GM06990 (cell line): ENCODE data around the gene PLXNB1.

ENCODE experiments used
- DNase-seq: peaks from one replicate; pipeline ENCODE4 v3.0.0-alpha.2; 2011; ENCODE audit not compliant: insufficient read length; ENCODE audit errors: extremely low read depth
- H3K27me3 ChIP-seq: replicated peaks from 2 replicates; pipeline ENCODE4 v1.6.0; 2011; ENCODE audit warnings: low read length; ENCODE audit not compliant: control insufficient read depth, insufficient read depth
- H3K36me3 ChIP-seq: 2 replicates; pipeline ENCODE4 v1.5.1; 2011; ENCODE audit warnings: low read length; ENCODE audit not compliant: control insufficient read depth, insufficient read depth
- H3K4me3 ChIP-seq: replicated peaks from 2 replicates; pipeline ENCODE4 v1.5.1; 2011; ENCODE audit warnings: low read depth, mild to moderate bottlenecking, control low read depth, low read length
- TF ChIP-seq, protein P1 (sequence below): IDR thresholded peaks from 2 replicates; pipeline ENCODE4 v1.5.1; 2011; ENCODE audit warnings: low read length, control low read depth, mild to moderate bottlenecking, inconsistent platforms; ENCODE audit not compliant: insufficient read depth, poor library complexity, severe bottlenecking

PLXNB1 gene

DNA sequence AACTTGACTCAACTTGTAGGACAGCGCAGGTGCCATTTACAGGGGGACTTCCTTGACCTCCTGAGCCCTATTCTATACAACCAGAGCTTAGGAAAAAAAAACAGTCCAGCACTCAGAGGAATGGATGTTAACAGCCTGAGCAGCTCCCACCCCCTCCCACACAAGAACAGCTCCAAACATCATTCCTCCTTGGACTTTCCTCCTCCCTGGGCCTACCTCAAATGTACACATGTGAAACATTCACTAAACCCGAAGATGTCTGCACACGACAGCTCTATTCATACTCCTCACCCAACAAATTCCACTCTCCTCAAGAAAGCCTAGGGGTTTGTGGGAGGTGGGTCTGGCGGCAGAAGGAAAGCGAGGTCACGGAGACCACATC, 16.1 kb upstream of the PLXNB1 start:
- H3K36me3 ChIP-seq, result peaks cover 12% of the 10 kb centered on the region
- H3K4me3 ChIP-seq, result peak overlapping the region; percentile 89
- H3K27me3 ChIP-seq, result no peaks in the 10 kb centered on the region
- DNase-seq, result no peak
- TF ChIP-seq, protein P1, sequence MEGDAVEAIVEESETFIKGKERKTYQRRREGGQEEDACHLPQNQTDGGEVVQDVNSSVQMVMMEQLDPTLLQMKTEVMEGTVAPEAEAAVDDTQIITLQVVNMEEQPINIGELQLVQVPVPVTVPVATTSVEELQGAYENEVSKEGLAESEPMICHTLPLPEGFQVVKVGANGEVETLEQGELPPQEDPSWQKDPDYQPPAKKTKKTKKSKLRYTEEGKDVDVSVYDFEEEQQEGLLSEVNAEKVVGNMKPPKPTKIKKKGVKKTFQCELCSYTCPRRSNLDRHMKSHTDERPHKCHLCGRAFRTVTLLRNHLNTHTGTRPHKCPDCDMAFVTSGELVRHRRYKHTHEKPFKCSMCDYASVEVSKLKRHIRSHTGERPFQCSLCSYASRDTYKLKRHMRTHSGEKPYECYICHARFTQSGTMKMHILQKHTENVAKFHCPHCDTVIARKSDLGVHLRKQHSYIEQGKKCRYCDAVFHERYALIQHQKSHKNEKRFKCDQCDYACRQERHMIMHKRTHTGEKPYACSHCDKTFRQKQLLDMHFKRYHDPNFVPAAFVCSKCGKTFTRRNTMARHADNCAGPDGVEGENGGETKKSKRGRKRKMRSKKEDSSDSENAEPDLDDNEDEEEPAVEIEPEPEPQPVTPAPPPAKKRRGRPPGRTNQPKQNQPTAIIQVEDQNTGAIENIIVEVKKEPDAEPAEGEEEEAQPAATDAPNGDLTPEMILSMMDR, result no peak

DNA sequence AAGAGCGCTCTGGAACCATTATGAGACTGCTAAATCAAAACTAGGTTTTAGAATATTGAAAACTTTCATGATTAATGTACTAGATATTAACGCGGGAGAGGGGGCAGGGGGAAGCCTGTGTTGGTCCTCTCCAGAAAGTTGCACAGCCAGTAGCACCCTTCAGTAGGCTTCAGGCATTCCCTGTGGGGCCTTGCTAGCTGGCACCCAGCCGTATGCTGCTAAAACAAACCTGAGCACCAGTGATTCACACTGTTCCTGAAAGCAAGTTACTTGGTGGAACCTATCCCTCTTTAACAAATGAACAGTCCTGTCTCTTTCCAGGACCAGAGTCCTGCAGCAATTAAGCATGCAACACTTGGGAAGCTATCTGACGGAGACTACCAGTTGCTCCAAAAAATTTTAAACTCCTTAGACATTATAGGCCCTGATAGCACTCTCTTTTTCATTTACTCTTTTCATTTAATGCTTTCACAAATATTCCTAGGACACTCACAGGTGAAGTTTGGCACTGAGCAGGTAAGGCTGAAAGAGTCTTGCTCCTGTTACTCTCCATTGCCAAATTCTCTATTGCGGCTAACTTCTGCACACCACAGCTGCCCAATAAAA, 15.5 kb upstream of the PLXNB1 start:
- TF ChIP-seq, protein P1, result no peak
- Histone ChIP-seq H3K27me3 (no peaks in the 10 kb centered on the region), H3K36me3 (peaks cover 12% of the 10 kb centered on the region), H3K4me3 (peak overlapping the region; percentile 89)
- DNase-seq, result no peak

DNA sequence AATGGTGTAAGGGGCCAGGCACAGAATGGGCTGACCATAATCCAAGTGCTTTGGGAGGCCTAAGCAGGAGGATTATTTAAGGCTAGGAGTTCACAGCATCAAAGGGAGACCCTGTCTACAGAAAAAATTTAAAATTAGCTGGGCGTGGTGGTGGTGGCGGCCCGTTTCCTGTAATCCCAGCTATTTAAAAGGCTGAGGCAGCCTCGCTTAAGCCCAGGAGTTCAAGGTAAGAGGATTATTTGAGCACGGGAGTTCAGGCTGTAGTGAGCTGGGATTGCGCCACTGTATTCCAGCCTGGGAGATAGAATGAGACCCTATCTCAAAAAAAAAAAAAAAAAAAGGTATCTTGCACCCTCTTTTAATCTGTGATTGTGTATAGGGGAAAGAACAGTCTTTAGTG, 12.1 kb upstream of the PLXNB1 start:
- Histone ChIP-seq H3K4me3 (peak overlapping the region; percentile 99), H3K36me3 (peaks cover 12% of the 10 kb centered on the region), H3K27me3 (no peaks in the 10 kb centered on the region)
- no peak for DNase-seq
- TF ChIP-seq, protein P1, result no peak

DNA sequence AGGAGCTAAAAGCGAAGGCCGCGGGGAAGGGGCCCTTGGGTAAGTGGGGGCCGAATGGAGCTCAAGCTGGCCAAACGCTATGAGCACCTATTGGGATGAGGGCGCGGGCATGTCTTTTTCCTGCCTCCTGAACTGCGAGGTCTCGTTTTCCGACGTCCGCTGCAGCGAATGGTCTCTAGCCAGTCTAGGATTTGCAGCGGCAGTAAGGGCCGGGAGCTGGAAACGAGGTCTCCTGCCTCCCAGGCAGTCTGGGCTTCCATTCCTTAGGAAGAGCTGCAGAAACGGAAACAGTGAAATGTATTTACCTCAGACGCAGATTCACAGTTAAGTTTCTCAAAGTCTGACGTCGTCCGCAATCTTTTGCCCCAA, 10.7 kb upstream of the PLXNB1 start:
- no peaks in the 10 kb centered on the region for H3K27me3 ChIP-seq
- H3K36me3 ChIP-seq, result peaks cover 12% of the 10 kb centered on the region
- no peak for DNase-seq
- TF ChIP-seq, protein P1, result no peak
- H3K4me3 ChIP-seq, result peak overlapping the region; percentile 99

DNA sequence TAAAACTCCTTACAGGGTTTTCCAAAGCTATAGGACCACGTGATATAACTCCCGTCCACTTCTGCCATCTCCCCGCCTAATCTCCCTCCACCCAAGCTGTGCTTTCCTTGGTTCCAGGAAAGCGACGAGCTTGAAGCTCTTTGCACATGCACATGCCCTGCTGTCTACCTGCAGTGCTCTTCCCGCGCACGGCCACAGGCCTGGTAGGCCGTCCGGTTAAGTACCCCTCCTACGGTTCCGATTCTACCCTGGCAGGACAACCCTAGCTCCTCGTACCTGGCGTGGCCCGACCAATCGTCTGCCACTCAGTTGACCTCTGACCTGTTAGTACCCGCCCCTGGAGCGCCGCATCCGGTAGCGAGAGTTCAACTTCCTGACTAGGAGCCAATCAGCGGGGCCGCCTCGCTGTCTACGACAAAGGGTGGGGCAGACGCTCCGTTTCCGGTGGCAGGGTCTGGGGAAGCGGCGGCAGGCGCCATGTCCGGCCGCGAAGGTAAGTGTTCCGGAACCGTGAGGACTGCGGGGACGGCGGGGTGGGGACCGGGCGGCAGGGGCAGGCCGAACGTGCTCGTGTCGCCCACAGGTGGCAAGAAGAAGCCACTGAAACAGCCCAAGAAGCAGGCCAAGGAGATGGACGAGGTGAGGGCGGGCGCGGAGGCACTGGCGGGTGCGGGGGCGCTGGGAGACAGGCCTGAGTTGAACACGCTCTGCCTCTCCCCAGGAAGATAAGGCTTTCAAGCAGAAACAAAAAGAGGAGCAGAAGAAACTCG, 10.1 kb upstream of the PLXNB1 start, which contains the start of the genes CCDC51 and TMA7:
Gene CCDC51, minus strand, starts transcription at position 300 of the 770 bp plus-strand sequence. CDS start 4,991 bp downstream, outside the sequence.
Gene TMA7, plus strand, starts transcription at position 438 of the 770 bp plus-strand sequence. Its CDS starts 40 bp downstream, at position 478.
- TF ChIP-seq, protein P1, result no peak
- DNase-seq, result peak; percentile 94

More for the DNA sequence above, 10.1 kb upstream of the PLXNB1 start, which contains the start of the genes CCDC51 and TMA7:
- Histone ChIP-seq H3K4me3 (peak within 1 kb of the TSS; percentile 99), H3K27me3 (no peaks in the 10 kb centered on the region), H3K36me3 (peaks cover 12% of the 10 kb centered on the region)
